Activated CD8-positive, alpha-beta memory T cell treated with anti-CD3 and anti-CD28 coated beads, Interleukin-2, amount 50 U/mL, for 1 hour (primary cell): Measurements from ENCODE around the gene OBSCN.

Experiments used
- DNase-seq: peaks from one replicate; pipeline ENCODE4 v3.0.0-alpha.2; 2020; ENCODE audit errors: extremely low read depth

OBSCN gene

GRCh38 chr1:228400237-228400651 is 192.4 kb downstream of the OBSCN start:
- DNase-seq = no peak

GRCh38 chr1:228400692-228401454 is 193.0 kb downstream of the OBSCN start:
- DNase-seq = no peak

GRCh38 chr1:228401782-228402640 is 194.2 kb downstream of the OBSCN start:
- no peak for DNase-seq

GRCh38 chr1:228402641-228403025 is 194.8 kb downstream of the OBSCN start:
- DNase-seq = no peak

GRCh38 chr1:228403231-228403631 is 195.4 kb downstream of the OBSCN start:
- DNase-seq = no peak

- no peak for DNase-seq
Observed at GRCh38 chr1:228404107-228404720, 196.4 kb downstream of the OBSCN start.

- DNase-seq = no peak
Observed at GRCh38 chr1:228405200-228405978, 197.5 kb downstream of the OBSCN start.

- no peak for DNase-seq
Observed at GRCh38 chr1:228405979-228406228, 198.1 kb downstream of the OBSCN start.

- no peak for DNase-seq
Observed at GRCh38 chr1:228407106-228408040, 199.5 kb downstream of the OBSCN start.

- DNase-seq = no peak
Observed at GRCh38 chr1:228408041-228408868, 200.4 kb downstream of the OBSCN start.

- DNase-seq = no peak
Observed at GRCh38 chr1:228408869-228409805, 201.3 kb downstream of the OBSCN start.

GRCh38 chr1:228410015-228410414 is 202.2 kb downstream of the OBSCN start:
- DNase-seq = no peak

- DNase-seq = no peak
Observed at GRCh38 chr1:228410671-228411070, 202.8 kb downstream of the OBSCN start.

GRCh38 chr1:228411121-228411520 is 203.3 kb downstream of the OBSCN start:
- DNase-seq = no peak

GRCh38 chr1:228411548-228412430 is 203.9 kb downstream of the OBSCN start:
- DNase-seq = no peak

- no peak for DNase-seq
Observed at GRCh38 chr1:228413241-228414010, 205.6 kb downstream of the OBSCN start.
